GM20000 (cell line): ENCODE measurements around the gene PLA1A.

Source experiments
- DNase-seq: peaks from one replicate; pipeline ENCODE4 v3.0.0; 2012; ENCODE audit warnings: low spot score
- CTCF ChIP-seq: IDR thresholded peaks from 2 replicates; pipeline ENCODE4 v1.5.1; 2012; ENCODE audit warnings: mild to moderate bottlenecking, control low read depth; ENCODE audit errors: extremely low read depth, missing control alignments

The PLA1A gene

DNA sequence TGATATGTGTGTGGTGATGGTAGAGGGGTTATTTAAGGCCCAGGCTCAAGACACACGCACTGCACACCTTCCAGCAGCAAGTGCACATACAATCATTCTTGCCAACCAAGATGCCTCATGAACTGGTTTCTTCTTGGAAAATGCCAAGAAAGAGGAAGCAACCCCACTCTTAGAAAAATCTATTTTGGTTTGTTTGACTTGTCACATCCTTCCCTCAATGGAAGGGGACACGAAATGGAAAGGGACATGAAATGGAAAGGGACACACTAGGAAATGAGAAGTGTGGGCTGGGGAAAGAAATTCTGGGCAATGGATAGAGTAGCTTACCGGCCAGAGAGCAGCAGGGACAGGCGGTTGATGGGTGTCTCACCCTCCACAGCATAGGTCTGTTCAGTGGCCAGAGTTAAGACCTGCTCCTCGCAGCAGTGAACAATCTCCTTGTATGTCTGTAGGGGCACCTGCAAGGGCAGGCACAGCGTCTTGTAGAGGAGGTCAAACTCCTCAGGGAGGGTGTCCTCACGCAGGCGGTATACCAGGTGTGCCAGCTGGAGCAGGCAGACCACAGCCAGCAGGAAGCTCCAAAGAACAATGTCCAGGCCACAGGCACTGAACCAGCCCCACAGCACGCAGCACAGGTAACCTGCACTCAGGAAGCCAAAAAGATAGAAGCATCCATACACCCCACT lies 62.1 kb downstream of the PLA1A start:
- no peak for DNase-seq
- TF ChIP-seq CTCF = no peak

DNA sequence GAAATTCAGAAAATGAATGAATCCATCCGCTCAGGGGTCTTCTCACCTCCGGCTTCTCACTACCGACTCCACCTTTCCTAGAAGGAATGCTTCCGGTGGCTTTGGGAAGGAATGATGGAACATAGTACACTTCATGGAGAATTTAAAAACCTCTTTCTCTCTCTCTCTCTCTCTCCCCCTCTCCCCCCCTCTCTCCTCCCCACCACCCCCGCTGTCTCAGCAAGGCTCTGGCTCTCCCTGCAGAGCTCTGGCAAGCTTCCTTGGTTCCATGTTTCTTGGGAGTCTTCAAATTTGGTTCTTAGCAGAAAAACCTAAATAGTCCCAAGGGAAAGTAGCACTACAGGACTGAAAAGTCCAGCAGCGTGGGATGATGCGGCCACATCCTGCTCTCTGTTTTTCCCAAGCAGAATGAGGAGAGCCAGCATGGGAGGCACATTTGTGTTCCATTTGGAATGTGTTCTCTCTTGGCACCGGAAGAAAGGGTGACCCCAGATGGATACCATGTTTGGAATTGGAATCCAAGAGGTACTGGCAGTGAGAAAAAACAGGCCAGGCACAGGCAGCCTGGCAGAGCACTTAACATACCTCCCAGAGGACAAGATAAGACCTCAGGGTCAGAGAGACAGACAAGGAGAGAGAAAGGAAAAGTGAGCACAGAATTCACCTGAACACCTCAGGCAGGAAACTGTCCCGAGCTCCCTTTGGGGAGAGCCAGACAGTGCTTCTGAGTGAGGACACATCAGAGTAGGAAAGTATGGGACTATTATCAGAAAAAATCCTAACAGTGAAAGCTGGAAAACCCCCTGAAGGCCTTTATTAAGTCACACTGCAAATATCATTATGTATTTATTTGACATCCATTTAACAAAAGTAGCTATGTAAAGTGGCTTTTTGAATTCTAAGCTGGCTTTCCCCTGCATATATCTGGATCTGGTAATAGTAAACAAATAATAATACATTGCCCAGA lies 63.1 kb downstream of the PLA1A start, which contains the start of gene POPDC2:
Gene POPDC2 (minus strand): TSS at position 116 of the 967 bp plus-strand sequence. CDS start 166 bp downstream, outside the sequence.
- DNase-seq = no peak
- TF ChIP-seq CTCF = no peak

- no peak for DNase-seq
- no peak for TF ChIP-seq CTCF
Observed at GRCh38 chr3:119662604-119663373, 65.1 kb downstream of the PLA1A start.

- no peak for DNase-seq
- no peak for TF ChIP-seq CTCF
Observed at GRCh38 chr3:119663885-119664284, 66.2 kb downstream of the PLA1A start.

DNA sequence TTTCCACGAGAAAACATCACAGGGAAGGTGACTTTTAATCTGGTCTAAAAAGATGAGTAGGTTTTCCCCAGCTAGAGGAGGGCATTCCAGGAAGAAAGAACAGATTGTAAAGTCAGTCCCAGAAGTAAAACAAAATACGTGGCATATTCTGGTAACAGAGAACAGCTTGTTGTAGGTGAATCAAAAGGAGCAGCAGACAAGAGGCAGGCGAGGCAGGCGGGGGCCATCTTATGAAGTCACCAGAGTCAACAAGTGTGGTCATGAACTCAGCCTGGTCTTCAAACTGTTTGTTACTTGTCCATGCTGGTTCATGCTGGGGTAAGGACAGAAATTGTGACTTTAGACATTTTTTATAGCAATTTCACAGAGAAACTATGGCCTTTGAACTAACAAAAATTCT lies 66.7 kb downstream of the PLA1A start:
- no peak for DNase-seq

GRCh38 chr3:119664850-119665379 lies 67.2 kb downstream of the PLA1A start:
- TF ChIP-seq CTCF = no peak
- DNase-seq = no peak

More for the DNA sequence above, 66.7 kb downstream of the PLA1A start:
- no peak for TF ChIP-seq CTCF
